Measurements from ENCODE around the gene KIRREL3.

The KIRREL3 gene

GRCh38 chr11:126592496-126593410 is 407.8 kb downstream of the KIRREL3 start:
- DNase-seq: no peak

- DNase-seq: no peak
Observed at GRCh38 chr11:126591966-126592489, 408.5 kb downstream of the KIRREL3 start.

- no peak for DNase-seq
Observed at GRCh38 chr11:126589492-126589803, 411.1 kb downstream of the KIRREL3 start.

- no peak for DNase-seq
Observed at GRCh38 chr11:126588630-126589491, 411.7 kb downstream of the KIRREL3 start.

- DNase-seq: no peak
Observed at GRCh38 chr11:126587541-126587940, 413.0 kb downstream of the KIRREL3 start.

GRCh38 chr11:126585774-126586491 is 414.6 kb downstream of the KIRREL3 start:
- DNase-seq: no peak

GRCh38 chr11:126585388-126585773 is 415.2 kb downstream of the KIRREL3 start:
- no peak for DNase-seq

- no peak for DNase-seq
Observed at GRCh38 chr11:126583594-126584427, 416.8 kb downstream of the KIRREL3 start.

GRCh38 chr11:126583101-126583500 is 417.5 kb downstream of the KIRREL3 start:
- DNase-seq: no peak

- DNase-seq: no peak
Observed at GRCh38 chr11:126581871-126582648, 418.5 kb downstream of the KIRREL3 start.

GRCh38 chr11:126578426-126578825 is 422.1 kb downstream of the KIRREL3 start:
- DNase-seq: no peak

- DNase-seq: no peak
Observed at GRCh38 chr11:126578021-126578420, 422.5 kb downstream of the KIRREL3 start.

- DNase-seq: no peak
Observed at GRCh38 chr11:126575849-126576248, 424.7 kb downstream of the KIRREL3 start.

- no peak for DNase-seq
Observed at GRCh38 chr11:126573325-126573978, 427.1 kb downstream of the KIRREL3 start.

- no peak for DNase-seq
Observed at GRCh38 chr11:126570489-126570888, 430.1 kb downstream of the KIRREL3 start.

- DNase-seq: no peak
Observed at GRCh38 chr11:126567419-126567818, 433.2 kb downstream of the KIRREL3 start.

- DNase-seq: no peak
Observed at GRCh38 chr11:126564566-126564965, 436.0 kb downstream of the KIRREL3 start.

- no peak for DNase-seq
Observed at GRCh38 chr11:126561327-126561893, 439.2 kb downstream of the KIRREL3 start.

- DNase-seq: no peak
Observed at GRCh38 chr11:126560221-126560620, 440.3 kb downstream of the KIRREL3 start.

Measured in stimulated activated naive CD4-positive, alpha-beta T cell (primary cell).